ENCODE results near the gene PACRG. TPM values are rescaled to one million over a fixed set of nuclear protein-coding genes. Genes with fewer than 3 reads are reported as not detected.

PACRG gene
- total and polyA plus RNA-seq, 8 donors = 1.5 to 6.8 (median 4.6) TPM

GRCh38 chr6:162711376-162711775 is 16.4 kb upstream of the PACRG start:
- no peak for ATAC-seq
- Histone ChIP-seq H3K27ac (no peak overlapping the region), H3K4me1 (peaks cover 0 to 1% of the 10 kb centered on the region in 2 donors), H3K27me3 (no peaks in the 10 kb centered on the region), H3K9me3 (no peaks in the 10 kb centered on the region), H3K4me3 (no peak overlapping the region), H3K36me3 (no peaks in the 10 kb centered on the region)
- DNase-seq = no peak
- intact Hi-C loops (cut with DNase I) = no loop called here
- no peak for TF ChIP-seq CTCF (IDR thresholded peaks at IDR 0.05)

- ATAC-seq = no peak
- intact Hi-C loops (cut with DNase I) = no loop called here
- no peaks in the 10 kb centered on the region for H3K27me3 ChIP-seq
These were observed 15.1 kb upstream of the PACRG start for GRCh38 chr6:162712694-162713093.

GRCh38 chr6:162713974-162714780 is 13.6 kb upstream of the PACRG start:
- intact Hi-C loops (cut with DNase I) = no loop called here
- ATAC-seq = no peak
- Histone ChIP-seq H3K4me1 (no peaks in the 10 kb centered on the region), H3K9me3 (no peaks in the 10 kb centered on the region), H3K4me3 (no peak overlapping the region), H3K36me3 (no peaks in the 10 kb centered on the region), H3K27me3 (no peaks in the 10 kb centered on the region), H3K27ac (no peak overlapping the region)
- DNase-seq = no peak
- no peak for TF ChIP-seq CTCF (IDR thresholded peaks at IDR 0.05)

More at GRCh38 chr6:162712694-162713093, 15.1 kb upstream of the PACRG start:
- TF ChIP-seq CTCF (IDR thresholded peaks at IDR 0.05) = no peak
- DNase-seq = no peak
- Histone ChIP-seq H3K4me3 (no peak overlapping the region), H3K4me1 (no peaks in the 10 kb centered on the region), H3K27ac (no peak overlapping the region), H3K36me3 (no peaks in the 10 kb centered on the region), H3K9me3 (no peaks in the 10 kb centered on the region)

- DNase-seq = no peak
- Histone ChIP-seq H3K4me3 (no peak overlapping the region), H3K9me3 (no peaks in the 10 kb centered on the region), H3K36me3 (no peaks in the 10 kb centered on the region), H3K4me1 (no peaks in the 10 kb centered on the region), H3K27me3 (no peaks in the 10 kb centered on the region), H3K27ac (no peak overlapping the region)
- intact Hi-C loops (cut with DNase I) = no loop called here
- ATAC-seq = no peak
- TF ChIP-seq CTCF (IDR thresholded peaks at IDR 0.05) = no peak
These were observed 12.2 kb upstream of the PACRG start for GRCh38 chr6:162715601-162716000.

- no peak overlapping the region for H3K4me3 ChIP-seq
- no peak overlapping the region for H3K27ac ChIP-seq
- DNase-seq (no peak), ATAC-seq (no peak)
- H3K27me3 ChIP-seq = no peaks in the 10 kb centered on the region
- no peaks in the 10 kb centered on the region for H3K36me3 ChIP-seq
- intact Hi-C loops (cut with DNase I) = no loop called here
- TF ChIP-seq CTCF (IDR thresholded peaks at IDR 0.05) = no peak
- H3K9me3 ChIP-seq = no peaks in the 10 kb centered on the region
- H3K4me1 ChIP-seq = no peaks in the 10 kb centered on the region
These were observed 8.2 kb upstream of the PACRG start for GRCh38 chr6:162719528-162719927.

Data from left lung (tissue), 10 donors.